GM19455 (cell line): Measurements from ENCODE around the gene BHLHE41.
A peak's percentile ranks its signal among the peaks of the same experiment; 100 is the strongest.

ENCODE experiments used
- ATAC-seq: cut with Tn5 transposase; IDR thresholded peaks from one replicate; pipeline ENCODE4 v1.9.1; 2021; ENCODE audit not compliant: unreplicated experiment

BHLHE41 gene

DNA sequence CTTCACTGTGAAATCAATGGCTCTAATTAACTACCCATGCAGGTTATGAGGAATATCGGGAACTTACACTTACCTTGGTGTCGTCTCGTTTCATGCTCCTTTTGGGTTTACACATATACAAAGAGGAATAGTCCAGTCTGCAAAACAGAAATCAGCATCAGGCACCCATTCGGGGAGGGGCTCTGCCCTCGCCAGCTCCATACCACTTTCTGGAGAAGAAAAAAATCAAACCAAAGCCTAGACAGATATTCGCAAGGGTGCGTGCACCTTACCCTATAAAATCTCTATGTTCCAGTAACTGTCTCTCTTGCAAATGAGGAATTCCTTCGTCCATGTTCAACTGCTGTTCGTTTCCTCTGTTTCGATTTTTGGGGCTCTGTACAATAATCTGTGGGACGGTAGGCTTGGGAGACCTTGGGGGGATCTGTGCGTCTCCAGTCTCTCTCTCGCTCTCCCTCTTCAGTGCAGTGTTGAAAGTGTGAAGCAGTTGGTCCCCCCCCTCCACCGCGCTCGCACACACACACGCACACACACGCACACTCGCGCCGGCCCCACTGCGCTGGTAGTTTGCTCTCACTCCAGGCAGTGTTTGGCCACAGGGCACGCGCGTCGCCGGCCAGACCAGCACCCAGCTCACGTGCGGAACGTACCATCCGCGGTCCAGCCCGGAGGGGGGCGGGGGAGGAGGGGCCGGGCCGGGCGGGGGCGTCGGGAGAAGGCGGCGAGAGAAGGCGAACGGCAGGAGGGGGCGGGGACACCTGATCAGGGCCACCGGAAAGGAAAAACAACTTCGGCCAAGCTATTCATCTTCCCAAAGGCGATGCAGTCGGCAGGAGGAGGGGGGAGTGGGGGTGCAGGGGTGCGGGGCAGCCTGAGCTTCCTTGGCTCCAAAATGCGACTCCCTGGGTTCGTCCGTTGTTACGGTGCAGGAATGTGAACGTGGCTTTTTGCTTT lies at the start of gene BHLHE41:
Gene BHLHE41, minus strand, starts transcription at position 592 of the 954 bp plus-strand sequence. Its CDS starts 258 bp downstream, at position 334.
- ATAC-seq, result no peak

DNA sequence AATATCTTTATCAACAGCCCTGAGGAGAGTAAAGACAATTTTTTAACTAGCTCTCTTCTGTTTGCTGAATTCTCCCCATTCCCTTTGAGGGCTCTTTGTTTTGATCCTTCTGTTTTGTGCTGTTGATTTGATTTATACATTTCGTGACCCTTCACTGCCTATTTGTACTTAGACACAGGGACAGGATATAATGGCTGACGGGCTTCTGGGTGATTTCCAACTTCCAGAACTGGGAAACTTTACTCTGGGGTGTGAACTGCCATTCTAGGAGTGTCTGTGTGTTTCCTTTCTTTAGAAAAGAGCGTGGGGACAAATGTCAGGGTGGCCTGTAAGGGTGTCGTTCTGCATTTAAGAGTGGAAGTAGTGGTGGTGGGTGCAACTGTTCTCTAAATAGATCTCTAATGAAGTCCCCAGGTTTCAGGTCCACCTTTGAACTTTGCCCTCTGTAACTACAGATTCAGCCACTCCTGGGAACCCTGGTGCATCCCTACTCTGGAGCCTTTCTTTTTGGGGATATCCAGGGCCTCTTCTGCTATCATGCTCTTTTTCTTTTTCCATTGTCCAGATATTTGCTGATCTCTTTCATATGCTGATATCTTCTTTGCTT lies 48.2 kb upstream of the BHLHE41 start:
- ATAC-seq, result no peak

DNA sequence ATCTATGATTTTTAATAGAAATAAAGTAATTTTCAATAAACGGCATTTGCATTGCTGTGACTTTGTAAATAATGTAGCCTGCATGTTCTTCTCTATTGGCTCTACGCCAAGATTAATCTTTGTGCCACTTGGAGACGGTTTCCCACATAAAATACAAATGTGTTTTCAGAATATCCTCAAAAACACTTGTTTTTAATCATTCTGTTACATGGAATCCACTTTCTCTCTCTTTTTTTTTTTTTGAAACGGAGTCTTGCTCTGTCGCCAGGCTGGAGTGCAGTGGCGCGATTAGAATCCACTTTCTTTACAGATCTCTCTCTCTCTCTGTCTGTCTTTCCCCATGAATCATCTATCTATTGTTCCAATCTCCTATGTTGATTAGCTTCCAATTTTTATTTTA lies 47.7 kb upstream of the BHLHE41 start:
- ATAC-seq, result no peak

DNA sequence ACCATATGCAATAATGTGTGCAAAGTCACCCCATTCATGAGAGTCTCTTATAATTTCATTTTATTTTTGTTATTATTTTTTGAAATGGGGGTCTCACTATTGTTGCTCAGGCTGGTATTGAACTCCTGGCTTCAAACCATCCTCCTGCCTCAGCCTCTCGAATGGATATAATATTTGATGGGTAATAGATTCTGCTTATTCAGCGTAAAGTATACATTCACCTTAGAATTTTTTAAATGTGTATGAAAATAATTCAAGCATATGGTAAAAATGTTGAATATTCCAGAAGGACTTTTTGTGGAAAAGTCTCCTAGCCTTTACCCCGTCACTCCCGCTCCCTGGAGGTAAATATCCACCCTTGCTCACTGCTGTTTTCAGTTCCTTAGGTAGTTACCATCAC lies 47.2 kb upstream of the BHLHE41 start:
- no peak for ATAC-seq

DNA sequence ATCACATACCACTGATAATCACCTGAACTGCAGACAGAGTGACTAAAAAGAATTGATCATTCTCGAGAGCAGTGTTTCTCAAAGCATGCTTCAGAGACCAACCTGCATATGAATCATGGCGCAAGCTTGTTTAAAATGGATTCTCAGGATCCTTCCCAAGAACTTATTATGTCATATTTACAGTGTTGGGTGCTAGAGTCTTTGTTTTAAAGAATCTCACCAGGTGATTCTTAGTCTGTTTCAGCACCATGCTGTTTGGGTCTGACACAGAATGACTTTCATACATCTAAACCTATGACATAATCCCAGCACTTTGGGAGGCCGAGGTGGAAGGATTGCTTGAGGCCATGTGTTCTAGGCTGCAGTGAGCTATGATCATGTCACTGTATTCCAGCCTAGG lies 39.3 kb upstream of the BHLHE41 start:
- ATAC-seq, result no peak

DNA sequence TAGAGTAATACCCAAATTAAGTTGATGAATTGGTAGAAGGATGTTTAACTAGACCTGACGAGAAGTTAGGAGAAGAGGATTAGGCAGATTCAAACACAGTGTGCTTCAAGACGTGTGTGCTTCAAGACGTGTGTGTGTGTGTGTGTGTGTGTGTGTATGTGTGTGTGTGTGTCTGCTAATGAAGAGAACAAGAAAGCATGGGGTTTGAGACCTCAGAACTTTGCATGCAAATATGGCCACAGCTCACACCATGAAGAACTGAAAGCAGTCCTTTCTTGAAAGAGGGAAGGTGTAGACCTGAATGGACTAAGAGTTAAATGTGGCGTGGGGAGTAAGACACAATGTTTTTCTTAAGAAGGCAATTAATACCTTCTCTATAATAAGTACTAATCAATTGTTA lies 38.1 kb upstream of the BHLHE41 start:
- peak; percentile 76 for ATAC-seq

DNA sequence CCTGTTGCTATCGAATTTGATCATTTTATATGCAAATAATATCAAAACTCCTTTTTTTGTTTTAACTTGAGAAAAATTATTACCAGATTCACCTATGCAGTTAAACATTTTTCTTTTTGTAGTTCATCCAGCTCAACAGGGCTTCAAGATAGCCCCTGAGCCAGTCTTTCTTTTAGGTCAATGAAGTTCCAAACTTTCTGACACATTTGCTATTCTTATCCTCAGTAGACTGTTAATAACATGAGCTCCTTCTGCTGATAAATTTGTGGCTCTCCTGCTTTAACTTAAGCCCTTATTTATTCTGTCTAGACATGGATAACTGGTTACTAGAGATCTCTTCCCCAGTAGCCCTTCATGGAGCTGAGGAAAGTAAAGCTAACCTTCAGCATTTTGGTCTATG lies 37.3 kb upstream of the BHLHE41 start:
- no peak for ATAC-seq

DNA sequence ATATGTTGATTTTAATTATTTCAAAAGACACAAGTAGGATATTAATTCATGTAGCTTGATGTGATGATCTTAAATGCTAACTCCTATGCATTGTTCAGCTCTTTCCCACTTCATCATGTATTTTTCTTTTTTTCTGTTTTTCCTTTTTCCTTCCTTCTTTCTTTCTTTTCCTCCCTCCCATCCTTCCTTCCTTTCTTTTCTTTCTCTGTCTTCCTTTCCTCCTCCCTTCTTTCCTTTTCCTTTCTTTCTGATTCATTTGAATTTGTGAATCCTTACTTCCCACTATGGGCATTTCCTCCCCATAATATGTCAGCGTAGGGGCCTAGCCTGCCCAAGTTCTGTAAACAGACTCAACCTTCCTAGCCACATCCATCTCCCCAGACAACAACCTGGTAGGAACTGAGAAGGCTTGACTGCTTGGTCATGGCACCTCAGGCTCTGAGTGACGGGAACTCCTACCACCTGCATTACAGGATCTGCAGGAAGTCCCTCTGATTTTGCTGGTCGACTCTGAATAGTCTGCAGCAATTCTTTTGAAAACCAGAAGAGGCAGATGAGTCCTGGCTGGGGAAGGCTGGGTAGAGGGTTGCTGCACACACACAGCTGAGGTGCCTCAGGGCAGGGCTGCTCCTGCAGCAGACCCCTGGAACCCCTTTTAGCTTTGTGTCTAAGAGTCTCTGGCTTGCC lies 33.4 kb upstream of the BHLHE41 start:
- ATAC-seq, result no peak

DNA sequence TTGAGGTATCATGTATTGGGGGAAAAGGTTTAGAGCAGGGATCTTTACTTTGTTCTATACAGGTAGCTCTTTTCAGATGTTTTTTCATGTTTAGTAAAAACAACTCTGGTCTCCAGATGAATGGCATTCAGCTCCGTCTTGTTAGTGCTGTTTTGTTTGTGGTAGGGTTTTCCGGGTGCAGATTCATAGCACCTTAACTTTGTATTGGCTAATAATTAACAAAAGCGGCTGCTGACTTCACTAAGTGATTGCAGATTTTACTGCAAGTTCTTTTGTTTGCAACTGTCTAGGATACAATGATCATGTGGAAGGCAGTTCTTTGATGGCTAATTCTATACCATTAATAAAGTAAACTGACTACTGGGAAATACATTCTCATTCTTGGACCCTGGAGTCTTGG lies 32.2 kb upstream of the BHLHE41 start:
- peak; percentile 11 for ATAC-seq

DNA sequence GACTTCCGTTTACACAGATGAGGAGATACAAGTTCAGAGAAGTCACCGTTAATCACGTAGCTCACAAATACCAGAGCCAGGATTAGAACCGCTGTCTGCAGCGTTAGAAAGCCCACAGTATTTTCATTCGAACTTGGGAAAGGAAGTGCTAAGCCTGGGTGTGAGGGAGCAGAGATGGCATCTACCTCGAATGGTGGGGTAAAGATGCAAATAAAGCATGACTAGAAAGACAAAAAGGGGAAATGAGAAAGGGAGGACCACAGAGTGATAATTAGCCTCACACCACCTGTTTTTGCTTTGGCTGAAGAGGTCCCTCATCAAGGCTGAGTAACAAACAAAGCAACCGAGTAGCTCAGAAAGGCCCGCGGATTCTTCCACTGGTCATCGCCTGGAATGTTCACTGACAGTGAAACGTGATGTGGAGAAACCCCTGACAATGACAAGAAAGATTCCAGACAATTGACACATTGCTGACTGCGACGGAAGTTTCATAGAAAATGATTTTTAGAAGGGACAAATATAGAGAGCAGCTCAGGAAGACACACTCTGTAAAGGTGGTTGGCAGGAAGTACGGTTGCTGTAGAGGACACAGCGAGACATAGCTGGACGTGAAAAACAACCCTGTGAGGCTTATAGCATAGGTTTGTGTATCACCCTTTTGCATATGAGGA lies 31.5 kb upstream of the BHLHE41 start:
- ATAC-seq, result peak; percentile 88

DNA sequence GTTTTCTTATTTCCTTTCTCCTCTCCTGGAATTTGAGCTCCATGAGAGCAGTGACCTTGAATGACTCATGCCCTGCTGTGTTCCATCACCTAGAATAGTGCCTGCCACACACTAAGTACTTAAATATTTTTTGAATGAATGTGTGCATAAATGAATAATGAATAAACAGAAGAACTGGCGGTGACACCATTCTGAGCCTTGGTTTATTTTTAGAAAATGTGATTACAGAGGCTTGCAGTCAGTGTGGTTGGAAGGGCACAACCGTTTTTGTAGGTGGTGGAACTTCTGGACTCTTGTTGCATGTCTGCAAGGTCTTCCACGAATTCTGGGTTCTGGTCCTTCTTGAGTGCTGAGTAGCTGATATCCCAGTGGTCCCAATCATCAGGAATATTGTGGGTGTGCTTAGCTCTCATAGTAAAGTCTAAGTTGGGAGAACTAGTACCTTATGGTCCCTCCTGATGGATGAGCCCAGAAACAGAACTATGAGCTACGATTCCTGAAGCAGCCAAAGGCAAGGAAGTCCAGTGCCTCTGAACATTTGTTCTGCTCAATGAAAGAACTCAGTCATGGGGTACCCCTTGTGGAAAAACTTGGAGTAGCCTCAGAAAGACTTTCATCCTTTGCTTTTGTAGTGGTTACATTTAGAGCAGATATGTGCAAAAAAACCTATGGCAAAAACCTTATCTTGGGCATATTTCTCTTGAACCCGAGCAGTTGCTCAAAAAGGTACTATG lies 28.8 kb upstream of the BHLHE41 start:
- ATAC-seq, result no peak

DNA sequence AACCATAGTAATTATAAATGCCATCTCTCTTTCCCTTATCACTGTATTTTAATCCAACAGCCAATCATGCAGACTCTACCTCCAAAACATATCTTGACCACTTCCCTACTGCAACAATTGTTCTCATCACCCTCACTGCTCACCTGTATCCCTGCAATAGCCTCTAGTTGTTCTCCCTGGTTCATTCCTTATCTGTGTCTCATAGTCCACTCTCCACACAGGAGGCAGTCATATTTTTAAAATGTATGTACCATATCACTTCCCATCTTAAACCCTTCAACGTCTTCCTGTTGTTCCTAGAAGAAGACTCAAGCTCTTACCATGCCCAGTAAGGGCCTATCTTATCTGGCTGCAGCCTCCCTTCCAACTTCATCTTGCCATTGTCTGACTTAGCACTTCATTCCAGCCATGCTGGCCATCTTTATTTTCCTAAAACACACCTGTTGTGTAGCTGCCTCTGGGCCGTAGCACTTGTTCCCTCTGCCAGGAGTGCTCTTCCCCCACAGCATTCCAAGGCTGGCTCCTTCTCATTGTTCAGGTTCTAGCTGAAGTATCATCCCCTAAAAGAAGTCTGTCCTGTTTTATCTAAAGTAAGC lies 27.8 kb upstream of the BHLHE41 start:
- ATAC-seq, result no peak

DNA sequence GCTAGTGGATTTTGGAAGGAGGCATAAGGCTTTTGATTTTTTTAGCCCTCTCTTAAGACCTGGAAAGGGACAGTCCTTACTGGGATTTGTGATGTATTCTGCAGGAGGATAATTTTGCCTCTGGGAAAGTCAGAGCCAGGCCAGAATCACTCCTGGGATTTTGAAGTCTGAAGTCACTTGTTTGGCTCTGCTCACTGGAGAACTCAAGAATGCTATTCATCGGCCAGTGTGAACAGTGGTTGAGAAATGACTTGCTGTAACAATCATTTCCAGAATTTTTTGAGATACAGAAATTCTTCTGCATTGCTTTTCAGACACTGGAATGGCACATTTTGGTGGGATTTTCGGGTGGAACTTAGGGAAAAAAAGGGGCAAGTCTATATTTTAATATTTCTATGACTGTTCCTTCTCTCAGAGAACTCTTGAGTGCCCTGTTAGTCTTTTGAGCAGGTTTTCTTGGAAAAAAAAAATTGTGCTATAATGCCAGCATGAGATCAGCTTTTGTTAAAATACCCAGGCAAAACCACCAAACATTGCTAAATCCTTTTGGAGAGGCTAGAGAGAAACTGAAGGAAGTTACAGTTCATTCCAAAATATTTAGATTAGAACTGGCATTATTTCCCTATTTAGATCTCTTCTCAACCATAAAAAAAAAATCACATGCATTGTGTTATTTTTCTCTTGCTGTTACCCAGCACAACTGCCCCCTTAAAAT lies 26.1 kb upstream of the BHLHE41 start:
- no peak for ATAC-seq

DNA sequence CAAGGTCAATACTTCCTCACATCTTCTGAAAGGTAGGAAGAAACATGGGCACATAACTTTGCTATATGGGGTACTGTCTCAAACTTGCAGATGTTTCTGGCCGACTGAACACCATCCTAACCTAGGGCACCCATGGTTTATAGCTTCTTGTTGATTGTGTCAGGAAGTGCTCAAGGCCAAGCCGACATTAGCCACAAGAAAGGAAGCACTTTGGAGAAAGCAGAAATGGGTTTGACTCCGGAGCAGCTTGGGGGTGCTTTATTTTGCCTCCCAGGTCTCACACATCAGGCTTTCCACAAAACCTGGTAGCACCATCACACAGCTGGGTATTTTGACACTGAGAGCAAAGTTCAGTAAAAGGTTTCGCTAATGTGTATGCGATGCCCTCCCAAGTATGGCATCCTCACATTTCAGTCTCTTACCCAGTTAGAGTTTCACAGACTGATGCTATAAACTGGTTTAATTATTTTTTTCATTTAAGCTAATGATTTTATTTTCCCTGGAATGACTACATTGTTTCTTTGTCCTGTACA lies 25.2 kb upstream of the BHLHE41 start:
- no peak for ATAC-seq

DNA sequence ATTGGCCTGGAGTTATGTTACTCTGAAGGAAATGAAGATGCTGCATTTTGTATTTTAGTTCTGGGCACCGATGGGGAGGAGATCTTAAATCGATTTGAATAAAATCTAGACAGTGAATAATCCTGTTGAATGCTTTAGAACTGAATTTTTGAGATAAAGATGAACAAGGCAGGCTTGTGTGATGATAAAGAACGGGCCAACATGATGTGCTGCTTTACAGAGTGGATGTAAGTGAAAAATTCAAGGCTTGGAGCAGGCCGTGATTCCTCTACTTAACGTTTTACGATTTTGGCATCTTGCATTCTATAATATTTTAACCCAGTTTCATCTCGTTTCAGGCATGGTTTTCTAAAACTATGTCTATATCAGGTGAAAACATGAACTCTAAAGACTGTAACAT lies 23.5 kb upstream of the BHLHE41 start:
- ATAC-seq, result no peak

DNA sequence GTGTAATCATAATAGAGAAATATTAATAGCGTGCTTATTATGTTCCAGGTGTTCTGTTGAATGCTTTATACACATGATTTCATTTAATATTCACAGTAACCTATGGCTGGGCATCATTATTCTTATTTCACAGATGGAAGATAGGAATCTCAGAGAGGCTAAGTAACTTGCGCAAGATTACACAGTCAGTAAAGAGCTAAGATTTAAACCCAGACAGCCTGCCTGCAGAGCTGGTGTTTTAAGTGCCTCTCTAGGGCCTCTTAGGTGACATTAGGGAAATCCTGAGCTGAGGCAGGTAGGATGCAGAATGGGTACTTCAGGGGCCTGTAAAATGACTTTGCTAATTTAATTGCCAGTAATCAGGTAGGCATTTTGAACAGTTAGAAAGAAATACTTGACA lies 18.5 kb upstream of the BHLHE41 start:
- no peak for ATAC-seq

DNA sequence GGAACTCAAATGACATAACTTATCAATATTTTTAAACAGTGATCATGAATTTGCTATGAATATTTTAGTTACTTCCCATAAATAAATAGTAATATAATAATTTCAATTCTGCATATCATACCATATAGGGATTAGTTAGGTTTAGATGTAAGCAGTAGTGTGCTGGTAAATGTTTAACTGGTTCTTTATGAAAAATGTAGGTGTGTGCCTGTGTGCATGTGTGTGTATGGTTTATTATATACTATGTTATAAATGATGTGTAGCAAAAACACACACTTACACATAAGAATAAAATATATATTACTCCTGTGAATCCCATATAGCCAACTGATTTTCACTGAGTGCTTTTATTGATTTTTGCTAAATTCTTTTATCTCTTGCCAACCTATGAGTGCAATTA lies 14.0 kb upstream of the BHLHE41 start:
- no peak for ATAC-seq

DNA sequence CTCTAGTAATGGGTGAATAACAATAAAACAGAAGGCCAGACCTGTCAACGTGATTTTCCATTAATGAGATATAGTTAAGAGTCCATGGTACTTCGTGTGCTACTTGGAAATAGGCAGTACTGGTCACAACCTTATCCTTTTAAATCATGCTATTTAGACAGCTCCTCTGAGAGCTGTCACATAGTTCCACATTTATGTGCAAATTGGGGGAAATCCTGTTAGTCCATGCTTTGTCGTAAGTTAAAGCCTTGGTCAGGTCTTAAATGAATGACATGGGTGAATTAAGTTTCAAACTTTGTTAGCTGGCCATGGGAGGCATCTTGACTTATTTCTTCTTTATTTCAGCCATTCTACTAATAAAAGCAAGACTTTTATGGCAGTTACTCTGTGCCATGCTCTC lies 11.9 kb upstream of the BHLHE41 start:
- no peak for ATAC-seq

DNA sequence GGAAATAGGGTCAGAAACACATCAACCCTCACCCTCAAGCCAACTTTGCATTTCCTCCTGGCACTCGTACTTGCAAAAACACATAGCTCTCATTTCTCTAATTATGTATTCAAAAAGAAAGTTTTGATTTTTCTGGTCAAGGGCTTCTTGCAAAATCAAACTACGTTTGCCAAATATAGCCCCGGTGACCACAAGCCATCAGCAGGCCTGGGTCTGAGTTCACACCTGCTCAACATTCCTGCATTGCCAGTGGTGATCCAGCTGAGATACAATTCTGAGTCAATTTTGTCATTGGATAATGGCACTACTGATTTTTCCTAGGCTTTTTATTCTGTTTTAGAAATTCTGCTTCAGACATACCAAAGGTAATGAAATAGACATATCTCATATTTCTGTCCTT lies 10.7 kb upstream of the BHLHE41 start:
- ATAC-seq, result no peak
